ENCODE data around the gene PLIN4. TPM values are rescaled to one million over a fixed set of nuclear protein-coding genes. Genes with fewer than 3 reads are reported as not detected.
"Not testable (repeated sequence)": the region's sequence is repeated elsewhere in the genome, so short reads cannot be mapped to it uniquely, and the experiment has no call there.

The PLIN4 gene
- total RNA-seq, 2 donors from 2014 or later: 0.33 to 0.66 TPM

DNA sequence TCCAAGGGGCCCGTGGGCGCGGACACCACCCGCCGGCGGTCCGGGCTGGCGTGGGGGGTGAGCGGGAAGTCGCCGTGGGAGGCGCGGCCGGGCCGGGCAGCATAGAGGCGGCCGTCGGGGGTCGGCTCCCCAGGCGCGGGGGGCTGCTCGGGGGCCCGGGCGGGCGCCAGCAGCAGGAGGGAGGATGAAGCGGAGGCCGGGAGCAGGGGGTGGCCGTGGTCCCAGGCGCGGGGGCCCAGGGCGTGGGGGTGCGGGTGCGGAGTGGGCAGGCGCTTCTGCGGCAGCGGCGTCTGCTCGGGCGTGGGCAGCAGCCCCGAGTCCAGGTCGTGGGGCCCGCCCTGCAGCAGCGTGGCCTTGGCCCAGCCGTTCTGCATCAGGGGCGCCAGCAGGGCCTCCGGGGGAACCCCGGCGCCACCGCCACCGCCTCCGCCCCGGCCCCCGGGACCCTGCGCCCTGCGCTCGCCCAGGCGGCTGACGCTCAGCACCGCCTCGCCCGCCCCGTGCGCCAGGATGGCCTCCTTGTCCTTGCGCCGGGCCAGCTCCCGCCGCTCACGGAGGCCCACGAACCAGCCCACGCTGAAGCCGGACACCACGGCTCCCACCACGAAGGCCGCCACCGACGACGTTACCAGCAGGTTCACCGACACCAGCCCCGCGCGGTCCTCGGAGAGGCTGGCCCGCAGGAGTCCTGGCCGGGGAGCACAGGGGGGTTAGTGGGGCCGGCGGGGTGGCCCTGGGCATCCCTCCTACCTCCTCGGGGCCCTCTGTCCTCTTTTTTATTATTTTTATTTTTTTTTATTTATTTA, 25.8 kb upstream of the PLIN4 start:
- peaks cover 3% of the 10 kb centered on the region for H3K4me1 ChIP-seq (ENCODE audit: control insufficient read depth, insufficient read depth, low read length)
- H3K4me3 ChIP-seq (ENCODE audit: low read length): no peak overlapping the region
- H3K27me3 ChIP-seq (ENCODE audit: control insufficient read depth, insufficient read depth, low read length, poor library complexity, severe bottlenecking): no peaks in the 10 kb centered on the region
- WGBS, 2 experiments (ENCODE audit: insufficient coverage in 1 of 2, insufficient read length in 1 of 2): 95 to 96% methylated on average over 62 to 86 of the region's 87 CpGs
- H3K27me3 Mint-ChIP-seq (ENCODE audit: insufficient read depth): no peaks in the 10 kb centered on the region
- peaks cover 4% of the 10 kb centered on the region for H3K9me3 Mint-ChIP-seq
- no peak for DNase-seq
- H3K4me1 Mint-ChIP-seq: peaks cover 6% of the 10 kb centered on the region
- peaks cover 14% of the 10 kb centered on the region for H3K36me3 Mint-ChIP-seq (ENCODE audit: low read depth)
- H3K36me3 ChIP-seq (ENCODE audit: control insufficient read depth, insufficient read depth, low read length): no peaks in the 10 kb centered on the region
- H3K9me3 ChIP-seq (ENCODE audit: control insufficient read depth, low read length): peaks cover 6% of the 10 kb centered on the region
- no peak overlapping the region for H3K4me3 Mint-ChIP-seq
- H3K27ac Mint-ChIP-seq: no peak overlapping the region
- H3K9ac ChIP-seq (ENCODE audit: extremely low read depth, low read length, poor library complexity, severe bottlenecking): no peak overlapping the region
- no peak overlapping the region for H3K27ac ChIP-seq (ENCODE audit: low read depth, low read length)
- TF ChIP-seq, protein P1, sequence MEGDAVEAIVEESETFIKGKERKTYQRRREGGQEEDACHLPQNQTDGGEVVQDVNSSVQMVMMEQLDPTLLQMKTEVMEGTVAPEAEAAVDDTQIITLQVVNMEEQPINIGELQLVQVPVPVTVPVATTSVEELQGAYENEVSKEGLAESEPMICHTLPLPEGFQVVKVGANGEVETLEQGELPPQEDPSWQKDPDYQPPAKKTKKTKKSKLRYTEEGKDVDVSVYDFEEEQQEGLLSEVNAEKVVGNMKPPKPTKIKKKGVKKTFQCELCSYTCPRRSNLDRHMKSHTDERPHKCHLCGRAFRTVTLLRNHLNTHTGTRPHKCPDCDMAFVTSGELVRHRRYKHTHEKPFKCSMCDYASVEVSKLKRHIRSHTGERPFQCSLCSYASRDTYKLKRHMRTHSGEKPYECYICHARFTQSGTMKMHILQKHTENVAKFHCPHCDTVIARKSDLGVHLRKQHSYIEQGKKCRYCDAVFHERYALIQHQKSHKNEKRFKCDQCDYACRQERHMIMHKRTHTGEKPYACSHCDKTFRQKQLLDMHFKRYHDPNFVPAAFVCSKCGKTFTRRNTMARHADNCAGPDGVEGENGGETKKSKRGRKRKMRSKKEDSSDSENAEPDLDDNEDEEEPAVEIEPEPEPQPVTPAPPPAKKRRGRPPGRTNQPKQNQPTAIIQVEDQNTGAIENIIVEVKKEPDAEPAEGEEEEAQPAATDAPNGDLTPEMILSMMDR (conservative IDR thresholded peaks at IDR 0.05): no peak

DNA sequence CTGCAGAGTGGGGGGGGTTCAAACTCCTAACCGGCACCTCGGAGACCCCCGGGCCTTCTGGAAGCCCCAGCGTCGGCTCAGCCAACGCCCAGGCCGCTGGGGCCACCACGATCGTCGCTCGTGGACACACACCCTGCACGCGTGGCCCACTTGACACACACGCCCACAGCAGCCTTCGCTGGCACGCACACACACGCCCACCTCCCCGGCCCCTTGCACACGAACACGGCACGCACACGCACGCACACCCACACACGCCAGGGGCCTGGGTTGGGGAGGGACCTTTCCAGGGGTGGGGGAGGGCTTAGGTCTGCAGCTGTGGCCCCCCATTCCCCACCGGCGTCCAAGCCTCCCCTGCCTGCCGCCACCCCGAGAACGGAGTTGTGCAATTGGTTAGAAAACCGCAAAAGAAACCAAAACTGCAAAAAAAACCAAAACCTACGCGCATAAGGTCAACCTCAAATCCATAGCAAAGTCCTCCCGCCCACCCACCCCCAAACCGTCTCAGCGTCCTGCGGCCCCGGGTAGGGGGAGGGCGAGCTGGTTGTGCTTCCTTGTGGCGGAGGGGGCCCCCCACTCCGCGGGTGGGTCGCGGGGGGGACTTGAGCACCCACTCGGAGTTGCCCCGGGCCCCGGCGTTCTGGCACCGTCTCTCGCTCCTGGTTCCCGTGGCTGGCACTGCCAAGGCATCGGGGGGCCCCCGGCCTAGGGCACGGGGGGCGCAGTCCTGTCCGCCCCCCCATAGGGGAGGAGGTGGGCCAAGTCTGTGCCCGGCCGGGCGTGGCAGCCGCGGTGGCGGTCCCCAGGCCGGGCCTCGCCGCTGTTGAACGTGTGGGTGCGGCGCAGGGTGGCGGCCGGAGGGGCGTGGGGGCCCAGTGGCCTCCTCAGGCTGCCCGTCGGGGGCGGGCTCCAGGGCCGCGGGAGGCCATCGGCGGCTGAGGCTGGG, 24.9 kb upstream of the PLIN4 start:
- Mint-ChIP-seq H3K4me1 (peaks cover 6% of the 10 kb centered on the region), H3K4me3 (no peak overlapping the region), H3K9me3 (peaks cover 4% of the 10 kb centered on the region), H3K27me3 (ENCODE audit: insufficient read depth) (no peaks in the 10 kb centered on the region), H3K36me3 (ENCODE audit: low read depth) (peaks cover 6% of the 10 kb centered on the region), H3K27ac (no peak overlapping the region)
- Histone ChIP-seq H3K9me3 (ENCODE audit: control insufficient read depth, low read length) (peaks cover 6% of the 10 kb centered on the region), H3K27ac (ENCODE audit: low read depth, low read length) (no peak overlapping the region), H3K4me3 (ENCODE audit: low read length) (no peak overlapping the region), H3K4me1 (ENCODE audit: control insufficient read depth, insufficient read depth, low read length) (peaks cover 3% of the 10 kb centered on the region), H3K36me3 (ENCODE audit: control insufficient read depth, insufficient read depth, low read length) (no peaks in the 10 kb centered on the region), H3K9ac (ENCODE audit: extremely low read depth, low read length, poor library complexity, severe bottlenecking) (no peak overlapping the region), H3K27me3 (ENCODE audit: control insufficient read depth, insufficient read depth, low read length, poor library complexity, severe bottlenecking) (no peaks in the 10 kb centered on the region)
- WGBS, 2 experiments (ENCODE audit: insufficient coverage in 1 of 2, insufficient read length in 1 of 2): 95 to 96% methylated on average over 32 to 77 of the region's 77 CpGs
- TF ChIP-seq, protein P1 (conservative IDR thresholded peaks at IDR 0.05): no peak
- no peak for DNase-seq

DNA sequence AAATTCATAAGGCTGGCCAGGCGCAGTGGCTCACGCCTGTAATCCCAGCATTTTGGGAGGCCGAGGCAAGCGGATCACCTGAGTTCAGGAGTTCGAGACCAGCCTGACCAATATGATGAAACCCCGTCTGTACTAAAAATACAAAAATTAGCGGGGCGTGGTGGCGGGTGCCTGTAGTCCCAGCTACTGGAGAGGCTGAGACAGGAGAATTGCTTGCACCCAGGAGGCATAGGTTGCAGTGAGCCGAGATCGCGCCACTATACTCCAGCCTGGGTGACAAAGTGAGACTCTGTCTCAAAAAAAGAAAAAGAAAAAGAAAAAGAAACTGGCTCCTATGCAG, 23.5 kb upstream of the PLIN4 start:
- H3K9me3 ChIP-seq (ENCODE audit: control insufficient read depth, low read length); H3K36me3 Mint-ChIP-seq (ENCODE audit: low read depth); H3K27ac Mint-ChIP-seq; H3K4me3 ChIP-seq (ENCODE audit: low read length); H3K4me3 Mint-ChIP-seq; H3K27me3 Mint-ChIP-seq (ENCODE audit: insufficient read depth); H3K27ac ChIP-seq (ENCODE audit: low read depth, low read length); H3K36me3 ChIP-seq (ENCODE audit: control insufficient read depth, insufficient read depth, low read length); H3K9me3 Mint-ChIP-seq; H3K9ac ChIP-seq (ENCODE audit: extremely low read depth, low read length, poor library complexity, severe bottlenecking); DNase-seq; H3K4me1 ChIP-seq (ENCODE audit: control insufficient read depth, insufficient read depth, low read length); H3K4me1 Mint-ChIP-seq; H3K27me3 ChIP-seq (ENCODE audit: control insufficient read depth, insufficient read depth, low read length, poor library complexity, severe bottlenecking): not testable (repeated sequence)
- WGBS, 2 experiments (ENCODE audit: insufficient coverage in 1 of 2, insufficient read length in 1 of 2): 95 to 97% methylated on average over 10 to 12 of the region's 12 CpGs

Data from endodermal cell (in vitro differentiated cells).